ENCODE measurements around the gene PTPN2.

PTPN2 gene

DNA sequence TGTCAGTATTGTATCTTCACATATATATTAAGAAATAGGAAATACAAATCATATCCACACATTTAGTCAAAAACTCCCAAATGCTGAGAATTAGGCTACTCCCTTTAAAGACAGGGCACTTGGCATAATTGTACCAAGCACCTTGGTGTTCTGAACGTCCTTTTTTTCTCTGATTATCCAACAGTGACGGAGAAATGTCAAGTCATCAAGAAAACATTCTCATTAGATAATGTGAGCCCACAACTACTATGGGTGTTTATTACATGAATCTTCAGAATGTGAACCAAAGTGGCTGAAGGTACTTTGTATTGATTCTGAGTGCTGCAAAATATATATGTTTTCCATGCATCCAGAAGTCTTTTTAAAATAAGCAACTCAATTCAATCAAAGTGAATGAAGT is 97.4 kb downstream of the PTPN2 start:
- ATAC-seq: no peak
- no peak for TF ChIP-seq TOX (CRISPR knock-in tag; IDR thresholded peaks at IDR 0.05; ENCODE audit: borderline replicate concordance)
- TF ChIP-seq, protein P1, sequence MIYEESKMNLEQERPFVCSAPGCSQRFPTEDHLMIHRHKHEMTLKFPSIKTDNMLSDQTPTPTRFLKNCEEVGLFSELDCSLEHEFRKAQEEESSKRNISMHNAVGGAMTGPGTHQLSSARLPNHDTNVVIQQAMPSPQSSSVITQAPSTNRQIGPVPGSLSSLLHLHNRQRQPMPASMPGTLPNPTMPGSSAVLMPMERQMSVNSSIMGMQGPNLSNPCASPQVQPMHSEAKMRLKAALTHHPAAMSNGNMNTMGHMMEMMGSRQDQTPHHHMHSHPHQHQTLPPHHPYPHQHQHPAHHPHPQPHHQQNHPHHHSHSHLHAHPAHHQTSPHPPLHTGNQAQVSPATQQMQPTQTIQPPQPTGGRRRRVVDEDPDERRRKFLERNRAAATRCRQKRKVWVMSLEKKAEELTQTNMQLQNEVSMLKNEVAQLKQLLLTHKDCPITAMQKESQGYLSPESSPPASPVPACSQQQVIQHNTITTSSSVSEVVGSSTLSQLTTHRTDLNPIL (CRISPR knock-in tag; IDR thresholded peaks at IDR 0.05; ENCODE audit: low read depth): no peak
- TF ChIP-seq OSR1 (CRISPR knock-in tag; IDR thresholded peaks at IDR 0.05): no peak
- no peak for TF ChIP-seq ESRRG (CRISPR knock-in tag; IDR thresholded peaks at IDR 0.05)
- no peak for TF ChIP-seq ZNF8 (CRISPR knock-in tag; IDR thresholded peaks at IDR 0.05)
- TF ChIP-seq ZNF565 (CRISPR knock-in tag; conservative IDR thresholded peaks at IDR 0.05; ENCODE audit: low read depth): no peak
- TF ChIP-seq, protein P2, sequence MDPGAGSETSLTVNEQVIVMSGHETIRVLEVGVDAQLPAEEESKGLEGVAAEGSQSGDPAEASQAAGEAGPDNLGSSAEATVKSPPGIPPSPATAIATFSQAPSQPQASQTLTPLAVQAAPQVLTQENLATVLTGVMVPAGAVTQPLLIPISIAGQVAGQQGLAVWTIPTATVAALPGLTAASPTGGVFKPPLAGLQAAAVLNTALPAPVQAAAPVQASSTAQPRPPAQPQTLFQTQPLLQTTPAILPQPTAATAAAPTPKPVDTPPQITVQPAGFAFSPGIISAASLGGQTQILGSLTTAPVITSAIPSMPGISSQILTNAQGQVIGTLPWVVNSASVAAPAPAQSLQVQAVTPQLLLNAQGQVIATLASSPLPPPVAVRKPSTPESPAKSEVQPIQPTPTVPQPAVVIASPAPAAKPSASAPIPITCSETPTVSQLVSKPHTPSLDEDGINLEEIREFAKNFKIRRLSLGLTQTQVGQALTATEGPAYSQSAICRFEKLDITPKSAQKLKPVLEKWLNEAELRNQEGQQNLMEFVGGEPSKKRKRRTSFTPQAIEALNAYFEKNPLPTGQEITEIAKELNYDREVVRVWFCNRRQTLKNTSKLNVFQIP (CRISPR knock-in tag; IDR thresholded peaks at IDR 0.05; ENCODE audit: borderline replicate concordance, low read depth): no peak

DNA sequence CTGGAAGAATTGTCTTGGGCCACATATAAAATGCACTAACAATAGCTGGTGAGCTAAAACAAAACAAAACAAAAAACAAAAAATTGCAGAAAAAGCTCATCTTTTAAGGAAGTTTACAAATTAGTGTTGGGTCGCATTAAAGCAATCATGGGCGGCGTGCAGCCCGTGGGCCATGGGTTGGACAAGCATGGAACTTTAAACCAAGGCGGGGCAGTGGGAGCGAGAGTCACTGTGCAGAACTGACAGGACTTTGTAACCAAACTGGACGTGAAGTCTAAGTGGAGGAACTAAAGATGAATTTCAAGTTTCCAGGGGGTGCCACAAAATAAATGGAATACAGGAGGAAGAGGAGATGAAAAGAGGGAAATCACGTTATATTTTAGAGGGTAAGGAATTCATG is 100.5 kb downstream of the PTPN2 start:
- ATAC-seq: no peak

DNA sequence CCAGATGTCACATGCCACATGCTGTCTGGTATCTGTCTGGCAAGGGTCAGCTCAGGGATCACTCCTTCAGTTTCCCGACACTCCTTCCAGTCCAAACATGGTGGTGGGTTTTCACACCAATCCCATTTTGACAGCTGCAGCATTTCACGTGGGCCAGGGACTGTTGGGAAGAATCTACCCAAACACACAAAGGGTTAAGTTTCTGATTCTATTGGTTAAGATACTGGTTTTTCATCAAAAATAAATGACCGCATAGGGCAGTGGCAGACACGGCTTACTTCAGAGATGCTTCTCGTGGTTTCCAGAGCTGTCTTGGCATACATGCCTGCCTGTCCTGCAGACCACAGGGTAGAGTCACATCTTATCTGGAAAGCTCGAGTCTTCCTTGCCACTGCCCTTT is 101.5 kb downstream of the PTPN2 start:
- ATAC-seq: no peak
- no peak for TF ChIP-seq ZNF8 (CRISPR knock-in tag; IDR thresholded peaks at IDR 0.05)
- no peak for TF ChIP-seq ESRRG (CRISPR knock-in tag; IDR thresholded peaks at IDR 0.05)
- no peak for TF ChIP-seq ZNF565 (CRISPR knock-in tag; conservative IDR thresholded peaks at IDR 0.05; ENCODE audit: low read depth)
- TF ChIP-seq ARNTL (CRISPR knock-in tag; IDR thresholded peaks at IDR 0.05; ENCODE audit: borderline replicate concordance, low read depth): no peak
- TF ChIP-seq, protein P3, sequence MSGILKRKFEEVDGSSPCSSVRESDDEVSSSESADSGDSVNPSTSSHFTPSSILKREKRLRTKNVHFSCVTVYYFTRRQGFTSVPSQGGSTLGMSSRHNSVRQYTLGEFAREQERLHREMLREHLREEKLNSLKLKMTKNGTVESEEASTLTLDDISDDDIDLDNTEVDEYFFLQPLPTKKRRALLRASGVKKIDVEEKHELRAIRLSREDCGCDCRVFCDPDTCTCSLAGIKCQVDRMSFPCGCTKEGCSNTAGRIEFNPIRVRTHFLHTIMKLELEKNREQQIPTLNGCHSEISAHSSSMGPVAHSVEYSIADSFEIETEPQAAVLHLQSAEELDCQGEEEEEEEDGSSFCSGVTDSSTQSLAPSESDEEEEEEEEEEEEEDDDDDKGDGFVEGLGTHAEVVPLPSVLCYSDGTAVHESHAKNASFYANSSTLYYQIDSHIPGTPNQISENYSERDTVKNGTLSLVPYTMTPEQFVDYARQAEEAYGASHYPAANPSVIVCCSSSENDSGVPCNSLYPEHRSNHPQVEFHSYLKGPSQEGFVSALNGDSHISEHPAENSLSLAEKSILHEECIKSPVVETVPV (CRISPR knock-in tag; IDR thresholded peaks at IDR 0.05): no peak
- no peak for TF ChIP-seq PPARA (CRISPR knock-in tag; IDR thresholded peaks at IDR 0.05; ENCODE audit: borderline replicate concordance)
- no peak for TF ChIP-seq ZFP30 (CRISPR knock-in tag; IDR thresholded peaks at IDR 0.05)
- TF ChIP-seq, protein P2 (CRISPR knock-in tag; IDR thresholded peaks at IDR 0.05; ENCODE audit: borderline replicate concordance, low read depth): no peak
- no peak for TF ChIP-seq ZC3H10 (CRISPR knock-in tag; IDR thresholded peaks at IDR 0.05)

More for the DNA sequence above, 100.5 kb downstream of the PTPN2 start:
- TF ChIP-seq ARNTL (CRISPR knock-in tag; IDR thresholded peaks at IDR 0.05; ENCODE audit: borderline replicate concordance, low read depth) (no peak), BACH2 (CRISPR knock-in tag; IDR thresholded peaks at IDR 0.05; ENCODE audit: borderline replicate concordance) (no peak), ZNF8 (CRISPR knock-in tag; IDR thresholded peaks at IDR 0.05) (no peak), ZNF565 (CRISPR knock-in tag; conservative IDR thresholded peaks at IDR 0.05; ENCODE audit: low read depth) (no peak), ZFP3 (CRISPR knock-in tag; IDR thresholded peaks at IDR 0.05) (no peak), ZNF70 (CRISPR knock-in tag; IDR thresholded peaks at IDR 0.05) (no peak), CSDC2 (CRISPR knock-in tag; IDR thresholded peaks at IDR 0.05) (no peak)
- TF ChIP-seq, protein P4, sequence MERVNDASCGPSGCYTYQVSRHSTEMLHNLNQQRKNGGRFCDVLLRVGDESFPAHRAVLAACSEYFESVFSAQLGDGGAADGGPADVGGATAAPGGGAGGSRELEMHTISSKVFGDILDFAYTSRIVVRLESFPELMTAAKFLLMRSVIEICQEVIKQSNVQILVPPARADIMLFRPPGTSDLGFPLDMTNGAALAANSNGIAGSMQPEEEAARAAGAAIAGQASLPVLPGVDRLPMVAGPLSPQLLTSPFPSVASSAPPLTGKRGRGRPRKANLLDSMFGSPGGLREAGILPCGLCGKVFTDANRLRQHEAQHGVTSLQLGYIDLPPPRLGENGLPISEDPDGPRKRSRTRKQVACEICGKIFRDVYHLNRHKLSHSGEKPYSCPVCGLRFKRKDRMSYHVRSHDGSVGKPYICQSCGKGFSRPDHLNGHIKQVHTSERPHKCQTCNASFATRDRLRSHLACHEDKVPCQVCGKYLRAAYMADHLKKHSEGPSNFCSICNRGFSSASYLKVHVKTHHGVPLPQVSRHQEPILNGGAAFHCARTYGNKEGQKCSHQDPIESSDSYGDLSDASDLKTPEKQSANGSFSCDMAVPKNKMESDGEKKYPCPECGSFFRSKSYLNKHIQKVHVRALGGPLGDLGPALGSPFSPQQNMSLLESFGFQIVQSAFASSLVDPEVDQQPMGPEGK (CRISPR knock-in tag; IDR thresholded peaks at IDR 0.05; ENCODE audit: borderline replicate concordance): no peak
- TF ChIP-seq, protein P2 (CRISPR knock-in tag; IDR thresholded peaks at IDR 0.05; ENCODE audit: borderline replicate concordance, low read depth): no peak
- TF ChIP-seq, protein P3 (CRISPR knock-in tag; IDR thresholded peaks at IDR 0.05): no peak
- TF ChIP-seq, protein P5, sequence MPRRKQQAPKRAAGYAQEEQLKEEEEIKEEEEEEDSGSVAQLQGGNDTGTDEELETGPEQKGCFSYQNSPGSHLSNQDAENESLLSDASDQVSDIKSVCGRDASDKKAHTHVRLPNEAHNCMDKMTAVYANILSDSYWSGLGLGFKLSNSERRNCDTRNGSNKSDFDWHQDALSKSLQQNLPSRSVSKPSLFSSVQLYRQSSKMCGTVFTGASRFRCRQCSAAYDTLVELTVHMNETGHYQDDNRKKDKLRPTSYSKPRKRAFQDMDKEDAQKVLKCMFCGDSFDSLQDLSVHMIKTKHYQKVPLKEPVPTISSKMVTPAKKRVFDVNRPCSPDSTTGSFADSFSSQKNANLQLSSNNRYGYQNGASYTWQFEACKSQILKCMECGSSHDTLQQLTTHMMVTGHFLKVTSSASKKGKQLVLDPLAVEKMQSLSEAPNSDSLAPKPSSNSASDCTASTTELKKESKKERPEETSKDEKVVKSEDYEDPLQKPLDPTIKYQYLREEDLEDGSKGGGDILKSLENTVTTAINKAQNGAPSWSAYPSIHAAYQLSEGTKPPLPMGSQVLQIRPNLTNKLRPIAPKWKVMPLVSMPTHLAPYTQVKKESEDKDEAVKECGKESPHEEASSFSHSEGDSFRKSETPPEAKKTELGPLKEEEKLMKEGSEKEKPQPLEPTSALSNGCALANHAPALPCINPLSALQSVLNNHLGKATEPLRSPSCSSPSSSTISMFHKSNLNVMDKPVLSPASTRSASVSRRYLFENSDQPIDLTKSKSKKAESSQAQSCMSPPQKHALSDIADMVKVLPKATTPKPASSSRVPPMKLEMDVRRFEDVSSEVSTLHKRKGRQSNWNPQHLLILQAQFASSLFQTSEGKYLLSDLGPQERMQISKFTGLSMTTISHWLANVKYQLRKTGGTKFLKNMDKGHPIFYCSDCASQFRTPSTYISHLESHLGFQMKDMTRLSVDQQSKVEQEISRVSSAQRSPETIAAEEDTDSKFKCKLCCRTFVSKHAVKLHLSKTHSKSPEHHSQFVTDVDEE (CRISPR knock-in tag; IDR thresholded peaks at IDR 0.05): no peak
